Adipose tissue (tissue), 3 donors: ENCODE data around the gene KRT14. TPM values are rescaled to one million over a fixed set of nuclear protein-coding genes. Genes with fewer than 3 reads are reported as not detected.
"Not testable (repeated sequence)": the region's sequence is repeated elsewhere in the genome, so short reads cannot be mapped to it uniquely, and the experiment has no call there.

Source experiments
- H3K27ac ChIP-seq: one replicate; pipeline ENCODE4 v1.5.1; 2013; ENCODE audit warnings: low read depth, low read length
- WGBS, 3 donors: extraction: QIAGEN DNeasy Blood & Tissue Kit; methylation state at CpG; one replicate each; pipeline ENCODE4 v1.1.7; 2013; 5-methylcytosine and 5-hydroxymethylcytosine counted together
- polyA plus RNA-seq, 3 donors: library from polyadenylated mRNA; stranded (reverse); fragments of 200-250 nt; gene quantifications; one replicate each; pipeline ENCODE4 v1.2.3, GENCODE V29; 2013
- donor health status: healthy with polysubstance abuse.
- donor health status: Bipolar disorder and iron deficiency.
- donor health status: healthy.

The KRT14 gene
- polyA plus RNA-seq, 3 donors = 0.25 to 7.8 (median 1.0) TPM

DNA sequence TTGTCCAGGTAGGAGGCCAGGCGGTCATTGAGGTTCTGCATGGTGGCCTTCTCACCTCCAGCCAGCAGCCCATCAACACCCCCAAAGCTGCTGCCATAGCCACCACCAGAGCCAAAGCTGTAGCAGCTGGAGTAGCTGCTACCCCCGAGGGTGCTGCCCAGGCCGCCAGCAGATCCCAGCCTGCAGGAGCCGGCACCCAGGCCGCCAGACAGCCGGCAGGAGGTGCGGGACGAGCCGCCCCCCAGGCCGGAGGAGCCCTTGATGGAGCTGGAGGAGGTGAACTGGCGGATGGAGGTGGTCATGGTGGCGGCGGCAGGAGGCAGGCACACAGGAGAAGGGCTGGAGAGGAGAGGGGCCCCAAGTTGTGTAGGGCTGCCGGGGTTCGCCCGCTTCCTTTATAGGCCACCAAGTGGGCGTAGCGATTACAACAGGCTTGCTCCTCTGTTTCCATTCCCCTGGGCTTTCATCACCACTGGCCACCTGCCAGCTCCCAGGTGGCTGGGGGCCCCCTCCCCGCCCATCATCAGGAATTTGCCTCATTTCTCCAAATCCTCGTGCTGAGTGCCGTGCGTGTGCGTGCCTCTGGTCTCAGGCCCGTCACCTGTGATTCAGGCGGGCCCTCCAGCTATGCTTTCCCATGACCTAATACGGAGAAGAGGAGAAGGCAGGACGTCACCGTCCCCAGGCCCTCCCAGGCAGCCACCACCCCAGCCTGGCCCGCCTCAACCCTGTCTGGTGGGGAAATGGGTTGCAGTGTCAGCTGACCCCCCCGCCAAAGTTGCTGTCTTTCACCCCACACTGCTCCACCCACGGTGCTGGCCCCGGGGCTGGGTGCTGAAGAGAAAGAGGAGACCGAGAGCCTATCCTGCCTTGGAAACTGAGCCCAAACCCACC lies 37.8 kb upstream of the KRT14 start, which contains the start of gene KRT17:
TSS of gene KRT17 (minus strand) at position 368 of the 894 bp plus-strand sequence. CDS start at position 302, 66 bp downstream.
- 56 to 62% (median 56%) methylated on average over 30 to 32 of the region's 33 CpGs for WGBS, 3 donors

DNA sequence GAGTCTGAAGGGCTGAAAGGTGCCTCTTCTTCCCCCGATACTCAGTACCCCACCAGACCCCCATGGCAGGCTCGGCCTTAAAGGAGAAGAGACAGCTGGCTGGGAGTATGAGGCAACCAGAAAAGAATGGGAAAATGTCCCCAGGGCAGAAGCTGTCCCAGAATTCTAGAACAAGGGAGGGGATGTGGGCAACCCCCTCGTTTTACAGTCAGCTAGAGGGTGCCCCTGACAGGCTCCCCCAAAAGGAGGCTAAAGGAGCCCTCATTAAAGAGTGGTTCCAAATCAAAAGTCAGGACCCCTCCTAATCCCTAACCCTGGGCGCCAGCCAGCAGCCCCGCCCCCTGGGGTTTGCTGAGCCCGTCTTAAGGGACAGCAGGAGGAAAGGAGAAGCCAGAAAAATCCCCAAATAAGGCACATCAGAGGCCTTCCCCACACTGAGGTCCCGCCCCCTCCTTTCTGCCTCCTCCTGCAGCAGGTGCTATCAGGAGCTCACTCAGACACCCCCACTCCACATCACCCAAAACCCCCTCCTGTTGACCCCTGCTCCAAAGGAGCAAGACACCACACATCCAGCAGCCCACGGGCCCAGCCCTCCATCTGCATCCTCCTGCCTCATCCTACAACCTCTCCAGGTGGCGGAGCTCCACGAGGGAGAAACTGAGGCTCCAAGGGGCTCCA lies 36.6 kb upstream of the KRT14 start:
- not testable (repeated sequence) for H3K27ac ChIP-seq
- WGBS, 3 donors = 63 to 73% (median 70%) methylated on average over 8 to 10 of the region's 10 CpGs

More for the DNA sequence above, 37.8 kb upstream of the KRT14 start, which contains the start of gene KRT17:
- no peak within 1 kb of the TSS for H3K27ac ChIP-seq

DNA sequence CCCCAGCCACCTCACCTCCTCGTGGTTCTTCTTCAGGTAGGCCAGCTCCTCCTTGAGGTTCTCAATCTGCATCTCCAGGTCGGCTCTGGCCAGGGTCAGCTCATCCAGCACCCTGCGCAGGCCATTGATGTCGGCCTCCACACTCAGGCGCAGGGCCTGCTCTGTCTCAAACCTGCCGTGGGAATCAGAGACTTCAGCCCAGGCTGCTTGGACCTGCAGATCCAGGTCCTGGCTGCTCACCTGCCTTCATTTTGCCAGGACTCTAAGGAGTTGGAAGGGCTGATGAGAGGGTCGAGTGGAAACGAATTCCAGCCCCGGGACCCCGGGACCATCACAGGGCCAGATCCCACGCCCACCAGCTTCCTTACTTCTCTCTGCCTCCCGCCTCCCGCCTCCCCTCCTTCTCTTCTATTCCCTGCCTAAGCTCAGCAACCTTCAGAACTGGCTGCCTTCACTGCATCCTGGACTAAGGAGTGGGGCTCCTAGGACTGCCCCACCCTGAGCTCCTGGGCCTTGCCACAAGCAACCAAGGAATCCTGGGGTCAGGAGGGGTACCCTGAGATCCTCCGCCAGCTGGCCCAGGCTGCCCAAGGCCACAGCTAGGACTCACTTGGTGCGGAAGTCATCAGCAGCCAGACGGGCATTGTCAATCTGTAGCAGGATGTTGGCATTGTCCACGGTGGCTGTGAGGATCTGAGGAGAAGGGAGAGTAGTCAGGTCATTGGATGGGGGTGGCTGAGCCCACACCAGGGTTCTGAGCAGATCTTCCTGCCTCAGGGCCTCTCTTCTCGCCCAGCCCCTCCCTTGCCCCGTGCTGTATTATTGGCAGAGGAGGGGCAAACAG lies 35.9 kb upstream of the KRT14 start:
- whole genome bisulfite sequencing, 3 donors = 63 to 84% (median 79%) methylated on average over 17 to 19 of the region's 19 CpGs

DNA sequence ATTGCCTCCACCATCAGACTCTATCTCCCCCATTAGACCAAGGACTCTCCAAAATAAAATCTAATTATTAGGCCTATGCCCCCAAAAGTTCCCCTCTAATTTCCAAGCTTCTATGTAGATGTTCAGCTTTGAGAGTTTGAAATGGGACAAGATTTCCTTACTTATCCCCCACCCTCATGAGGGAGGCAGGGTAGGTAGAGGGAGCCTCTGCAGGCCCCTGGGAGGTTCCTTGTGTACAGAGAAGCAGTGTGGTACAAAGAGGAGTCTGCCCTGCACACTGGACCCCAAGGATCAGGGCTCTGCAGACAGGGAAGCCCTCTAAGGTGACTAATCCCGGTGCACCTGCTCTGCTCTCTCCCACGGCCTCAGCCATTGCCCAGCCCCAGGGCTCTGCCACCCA lies 35.2 kb upstream of the KRT14 start:
- WGBS, 3 donors = 68 to 92% (median 86%) methylated on average over 2 of the region's 2 CpGs
- no peak overlapping the region for H3K27ac ChIP-seq

More for the DNA sequence above, 35.9 kb upstream of the KRT14 start:
- not testable (repeated sequence) for H3K27ac ChIP-seq

DNA sequence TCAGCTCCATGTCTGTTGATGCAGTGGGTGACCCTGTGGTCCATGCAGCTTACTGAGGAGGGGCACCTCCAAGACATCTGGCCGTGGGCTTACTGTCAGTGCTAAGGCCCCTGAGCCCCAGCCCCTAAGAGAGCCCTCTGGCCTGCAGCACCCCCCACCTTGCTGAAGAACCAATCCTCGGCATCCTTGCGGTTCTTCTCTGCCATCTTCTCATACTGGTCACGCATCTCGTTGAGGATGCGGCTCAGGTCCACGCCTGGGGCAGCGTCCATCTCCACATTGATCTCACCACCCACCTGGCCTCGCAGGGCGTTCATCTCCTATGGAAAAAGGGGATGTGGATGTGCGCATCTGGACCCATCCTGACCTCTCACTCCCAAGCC lies 34.7 kb upstream of the KRT14 start:
- H3K27ac ChIP-seq = not testable (repeated sequence)
- 90 to 93% (median 93%) methylated on average over 11 of the region's 11 CpGs for WGBS, 3 donors

DNA sequence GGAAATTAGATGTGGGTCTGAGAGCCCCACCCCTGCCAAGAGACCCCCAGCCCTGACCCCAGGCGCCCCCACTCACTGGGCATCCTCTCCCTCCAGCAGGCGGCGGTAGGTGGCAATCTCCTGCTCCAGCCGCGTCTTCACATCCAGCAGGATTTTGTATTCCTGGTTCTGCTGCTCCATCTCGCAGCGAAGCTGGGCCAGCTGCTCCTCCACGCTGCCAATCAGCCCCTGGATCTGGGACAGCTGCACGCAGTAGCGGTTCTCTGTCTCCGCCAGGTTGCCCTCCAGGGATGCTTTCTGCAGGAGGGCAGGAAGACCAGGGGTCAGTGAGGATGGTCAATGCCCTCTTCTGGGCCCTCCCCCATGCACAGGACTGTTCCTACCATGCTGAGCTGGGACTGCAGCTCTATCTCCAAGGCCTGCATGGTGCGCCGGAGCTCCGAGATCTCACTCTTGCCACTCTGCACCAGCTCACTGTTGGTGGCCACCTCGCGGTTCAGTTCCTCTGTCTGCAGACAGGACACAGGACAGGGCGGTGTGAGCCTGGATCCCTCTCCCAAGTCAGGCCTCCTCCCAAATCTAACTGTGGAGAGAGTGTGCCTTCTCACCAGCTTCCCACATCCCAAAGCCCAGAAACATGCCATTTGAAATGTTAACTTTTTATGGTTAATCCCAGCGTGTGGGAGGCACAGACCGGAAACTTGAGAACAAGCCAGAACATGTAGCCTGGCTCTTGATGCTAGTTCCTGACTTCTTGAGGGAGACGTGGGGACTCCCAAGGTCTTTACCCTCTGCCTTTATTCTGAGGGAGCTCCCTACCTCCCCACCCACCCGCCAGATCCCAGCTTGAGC lies 34.1 kb upstream of the KRT14 start:
- 69 to 79% (median 78%) methylated on average over 18 to 21 of the region's 21 CpGs for WGBS, 3 donors
- no peak overlapping the region for H3K27ac ChIP-seq

DNA sequence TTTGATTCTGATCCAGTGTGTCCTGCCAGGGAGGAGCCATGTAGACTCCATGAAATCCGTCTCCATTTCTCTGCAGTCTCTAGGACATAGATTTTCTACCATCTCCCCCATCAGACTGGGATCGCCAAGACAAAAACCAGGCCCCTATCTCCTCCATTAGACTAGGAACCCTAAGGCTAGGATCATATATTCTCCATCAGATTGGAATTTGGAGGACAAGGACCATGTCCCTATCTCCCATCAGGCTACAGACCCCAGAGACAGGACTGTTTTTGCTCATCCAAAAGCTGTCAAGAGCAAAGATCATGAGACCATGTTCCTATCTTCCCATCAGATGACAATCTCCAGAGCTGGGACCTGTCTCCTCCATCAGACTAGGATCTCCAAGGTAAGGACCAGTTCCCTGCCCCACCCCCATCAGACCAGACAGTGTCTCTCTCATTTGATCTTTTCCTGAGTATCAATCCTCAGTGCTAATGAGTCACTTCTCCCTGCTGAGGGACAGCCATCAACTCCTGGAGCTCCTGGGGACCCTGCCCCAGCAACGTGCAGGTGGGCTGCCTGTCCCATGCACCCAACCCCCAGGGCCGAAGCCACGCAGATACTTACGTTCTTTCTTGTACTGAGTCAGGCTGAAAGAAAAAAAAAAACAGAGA lies 33.4 kb upstream of the KRT14 start:
- not testable (repeated sequence) for H3K27ac ChIP-seq
- WGBS, 3 donors = 76 to 86% (median 80%) methylated on average over 6 of the region's 6 CpGs

DNA sequence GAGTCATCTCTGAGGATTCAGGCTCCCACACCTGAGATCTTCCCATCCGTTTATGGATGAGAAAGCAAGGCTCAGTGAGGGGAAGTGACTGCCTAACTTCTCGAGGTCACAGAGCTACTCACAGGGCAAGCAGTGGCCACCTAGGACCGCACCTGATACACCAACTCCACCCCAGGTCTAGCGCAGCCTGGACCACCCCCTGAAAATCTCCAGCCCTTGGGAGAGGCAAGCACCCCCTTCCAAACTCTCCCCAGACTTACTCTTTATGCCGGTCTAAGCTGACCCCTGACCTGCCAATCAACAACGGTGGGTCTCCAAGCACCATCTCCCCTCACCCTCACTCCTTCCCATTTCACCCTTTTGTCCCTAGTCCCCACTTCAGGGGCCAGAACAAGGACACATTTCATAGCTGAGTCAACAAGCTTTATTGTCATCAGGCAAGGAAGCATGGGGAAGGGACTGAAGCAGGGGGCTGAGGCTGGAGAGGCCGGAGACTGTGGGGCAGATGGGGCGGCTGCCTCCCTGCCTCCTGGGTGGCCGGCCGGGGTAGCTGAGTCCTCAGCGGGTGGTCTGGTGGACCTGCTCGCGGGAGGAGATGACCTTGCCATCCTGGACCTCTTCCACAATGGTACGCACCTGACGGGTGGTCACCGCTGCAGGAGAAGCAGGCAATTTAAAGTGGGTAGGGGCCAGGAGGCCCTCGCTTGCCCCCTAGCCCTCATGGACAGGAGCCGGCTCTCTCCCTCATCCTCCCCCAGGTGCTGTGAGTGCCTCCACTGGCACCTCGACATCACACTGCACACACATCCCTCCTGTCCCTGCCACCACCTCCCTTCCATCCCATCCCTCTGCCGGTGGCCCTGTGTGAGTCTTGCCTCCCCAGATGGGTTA lies 32.6 kb upstream of the KRT14 start:
- 70 to 83% (median 80%) methylated on average over 16 to 18 of the region's 20 CpGs for WGBS, 3 donors

DNA sequence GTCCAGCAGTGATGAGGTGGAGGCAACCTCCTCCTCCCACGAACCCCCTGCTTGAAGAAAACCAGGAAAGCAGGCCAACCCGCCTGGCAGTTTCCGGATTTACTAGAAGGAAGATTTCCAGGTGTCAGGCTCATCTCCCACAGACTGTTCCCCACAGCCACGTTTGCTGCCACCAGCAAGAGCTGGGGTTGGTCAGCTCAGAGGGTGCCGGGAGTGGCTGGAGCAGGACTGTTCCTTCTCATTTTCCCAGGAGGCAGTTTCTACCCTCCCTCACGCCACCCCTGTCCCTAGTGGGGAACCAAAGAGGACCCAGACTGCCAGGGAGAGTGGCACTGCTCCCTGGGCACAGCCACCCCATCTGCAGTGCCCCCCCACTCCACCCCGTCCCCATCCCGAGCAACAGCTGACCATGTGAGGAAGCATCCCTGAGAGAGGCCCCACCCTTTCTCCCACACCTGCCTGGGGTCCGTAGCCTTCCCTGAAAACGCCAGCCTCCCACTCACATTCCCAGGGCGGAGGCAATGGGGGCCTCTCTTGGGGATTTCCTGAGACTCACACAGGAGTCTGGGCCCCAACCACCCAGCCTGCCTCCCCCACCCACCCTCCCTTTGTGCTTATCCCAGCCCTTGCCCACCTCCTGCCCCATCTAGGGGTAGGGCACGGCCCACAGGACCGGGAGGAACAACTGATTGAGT lies 31.8 kb upstream of the KRT14 start:
- 47 to 62% (median 60%) methylated on average over 11 to 13 of the region's 13 CpGs for WGBS, 3 donors
- H3K27ac ChIP-seq = no peak overlapping the region

More for the DNA sequence above, 32.6 kb upstream of the KRT14 start:
- H3K27ac ChIP-seq = no peak overlapping the region

DNA sequence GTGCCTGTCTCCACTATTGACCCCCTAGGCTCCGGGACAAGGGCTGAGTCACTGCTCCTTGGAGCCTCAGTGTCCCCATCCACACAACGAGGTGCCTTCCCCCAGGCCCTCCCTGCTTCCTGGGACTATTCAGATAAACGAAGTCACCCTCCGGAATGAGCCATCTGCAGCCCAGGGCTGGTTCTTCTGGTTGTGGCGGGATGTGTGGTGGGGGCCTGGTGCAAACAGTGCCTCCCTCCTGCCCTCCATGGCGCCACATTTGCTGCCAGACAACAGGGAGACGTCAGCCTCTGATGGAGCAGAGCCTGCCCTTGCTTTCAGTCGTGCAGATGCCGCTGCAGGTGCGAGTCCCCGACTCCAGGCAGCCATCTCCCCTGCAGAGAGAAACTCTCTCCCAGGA lies 31.0 kb upstream of the KRT14 start:
- 52 to 75% (median 56%) methylated on average over 11 of the region's 11 CpGs for WGBS, 3 donors
- no peak overlapping the region for H3K27ac ChIP-seq

DNA sequence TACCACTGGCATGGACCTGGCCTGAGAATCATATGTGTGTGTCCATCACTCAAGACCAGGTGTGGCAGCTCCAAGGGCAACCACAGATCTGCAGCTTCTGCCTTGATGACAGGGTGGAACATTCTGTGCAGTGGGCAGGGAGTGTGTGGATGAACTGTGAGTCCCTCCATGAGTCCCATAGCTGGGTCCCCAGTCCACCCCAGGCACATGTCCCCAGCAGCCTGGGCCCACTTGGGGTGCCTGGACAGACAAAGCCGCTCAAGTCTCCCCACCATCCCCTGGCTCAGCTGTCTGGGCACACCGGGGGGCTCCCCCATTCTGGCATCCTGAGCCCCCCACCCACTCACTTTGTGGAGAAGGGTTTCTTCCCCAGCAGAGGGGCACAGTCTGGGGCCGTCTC lies 30.4 kb upstream of the KRT14 start:
- 66 to 87% (median 73%) methylated on average over 3 of the region's 3 CpGs for WGBS, 3 donors
- no peak overlapping the region for H3K27ac ChIP-seq

DNA sequence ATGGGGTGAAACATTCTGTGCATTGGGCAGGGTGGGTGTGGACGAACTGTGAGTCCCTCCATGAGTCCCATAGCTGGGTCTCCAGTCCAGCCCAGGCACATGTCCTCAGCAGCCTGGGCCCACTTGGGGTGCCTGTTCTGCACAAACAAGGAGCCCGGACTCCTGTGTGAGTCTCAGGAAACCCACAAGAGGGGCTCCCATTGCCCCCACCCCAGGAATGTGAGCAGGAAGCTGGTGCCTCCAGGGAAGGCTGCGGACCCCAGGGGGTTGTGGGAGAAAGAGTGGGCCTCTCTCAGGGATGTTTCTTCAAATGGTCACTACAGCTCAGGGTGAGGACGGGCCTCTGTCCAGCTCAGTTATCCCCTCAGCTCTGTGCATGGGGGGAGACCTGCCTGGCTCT lies 29.8 kb upstream of the KRT14 start:
- 71 to 78% (median 74%) methylated on average over 4 of the region's 4 CpGs for WGBS, 3 donors

DNA sequence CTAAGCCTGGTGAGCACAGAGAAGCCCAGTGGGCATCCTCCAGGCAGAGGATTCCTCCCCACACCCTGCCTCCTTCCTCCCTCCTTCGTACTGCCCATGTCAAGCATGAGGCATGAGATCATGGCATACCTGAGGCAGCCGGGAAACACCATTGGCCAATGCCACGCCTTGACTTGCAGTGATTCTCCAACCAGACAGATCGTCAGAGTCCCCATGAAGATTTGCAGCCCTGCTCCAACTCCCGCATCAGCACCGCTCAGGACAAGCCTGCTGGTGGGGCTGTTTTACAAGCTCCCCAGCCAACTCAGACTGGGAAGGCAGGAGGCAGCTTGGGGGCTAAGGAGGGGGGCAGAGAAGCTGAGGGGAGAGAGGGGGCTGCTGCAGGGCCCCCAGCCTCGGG lies 28.8 kb upstream of the KRT14 start:
- no peak overlapping the region for H3K27ac ChIP-seq
- 32 to 49% (median 34%) methylated on average over 6 to 7 of the region's 7 CpGs for WGBS, 3 donors

More for the DNA sequence above, 29.8 kb upstream of the KRT14 start:
- not testable (repeated sequence) for H3K27ac ChIP-seq

DNA sequence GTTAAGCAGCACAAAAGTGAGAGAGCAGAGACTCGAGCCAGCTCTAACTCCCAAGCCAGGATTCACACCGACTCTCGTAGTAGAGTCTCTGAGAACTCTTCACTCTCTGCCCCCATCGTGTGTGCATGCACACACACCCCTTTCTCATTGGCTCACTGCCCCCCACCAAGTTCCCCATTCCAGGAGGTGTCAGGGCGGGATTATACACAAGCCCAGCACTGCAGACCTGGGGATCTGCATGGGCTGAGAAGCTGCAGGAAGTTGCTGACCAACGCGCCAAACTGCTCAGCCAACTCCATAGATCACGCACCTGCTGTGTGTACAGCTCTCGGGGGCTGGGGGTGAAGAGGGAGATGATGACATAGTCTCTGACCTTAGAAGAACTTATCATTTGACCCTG lies 28.1 kb upstream of the KRT14 start:
- WGBS, 3 donors = 39 to 46% (median 41%) methylated on average over 9 of the region's 9 CpGs

DNA sequence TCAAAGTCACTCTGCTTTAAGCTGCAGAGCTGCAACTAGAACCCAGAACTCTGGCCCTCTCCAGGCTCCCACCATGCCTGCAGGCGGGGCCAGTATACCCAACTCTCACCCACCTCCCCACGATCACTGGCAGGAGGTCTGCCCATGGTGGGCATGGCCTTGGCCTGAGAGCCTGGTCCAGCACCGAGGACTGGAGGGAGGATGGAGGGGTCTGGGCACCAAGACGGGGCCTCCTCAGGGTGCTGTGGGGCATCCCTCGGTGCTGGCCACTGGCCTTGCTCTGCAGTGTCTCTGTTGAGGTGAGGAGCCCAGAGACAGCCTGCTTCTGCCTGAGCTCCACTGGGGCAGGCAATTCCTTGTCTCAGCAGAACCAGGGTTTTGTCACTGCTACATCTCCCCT lies 27.4 kb upstream of the KRT14 start:
- 91 to 92% (median 92%) methylated on average over 5 of the region's 5 CpGs for WGBS, 3 donors
- no peak overlapping the region for H3K27ac ChIP-seq

More for the DNA sequence above, 28.1 kb upstream of the KRT14 start:
- not testable (repeated sequence) for H3K27ac ChIP-seq
